NCI-H82 treated with DMSO at 0.1 percent for 48 hours (cell line): ENCODE measurements around the gene ROBO3.

Experiments used
- DNase-seq: peaks from one replicate; lab custom pipeline; 2025; ENCODE audit not compliant: unreplicated experiment; lab: John Stamatoyannopoulos, UW

Gene ROBO3

GRCh38 chr11:124874571-124875255 is 9.5 kb downstream of the ROBO3 start:
- no peak for DNase-seq

DNA sequence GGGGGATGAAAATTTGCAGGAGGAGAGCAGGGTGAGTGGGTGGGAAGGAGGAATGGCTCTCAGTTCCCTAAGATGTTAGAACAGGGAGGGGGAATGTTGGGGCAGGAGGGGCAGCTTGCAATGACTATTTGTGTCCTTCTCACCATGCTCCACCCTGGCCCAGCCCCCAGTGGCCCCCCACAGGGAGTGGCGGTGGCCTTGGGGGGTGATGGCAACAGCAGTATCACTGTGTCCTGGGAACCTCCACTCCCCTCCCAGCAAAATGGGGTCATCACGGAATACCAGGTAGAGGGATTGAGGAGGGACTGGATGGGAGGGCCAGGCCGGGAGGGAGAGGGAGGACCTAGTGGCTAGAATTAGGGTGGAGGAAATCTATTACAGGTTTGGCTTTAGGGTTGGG is 10.2 kb downstream of the ROBO3 start:
- no peak for DNase-seq

- DNase-seq, result peak; percentile 72
Measured at GRCh38 chr11:124875943-124876817, 10.9 kb downstream of the ROBO3 start.

DNA sequence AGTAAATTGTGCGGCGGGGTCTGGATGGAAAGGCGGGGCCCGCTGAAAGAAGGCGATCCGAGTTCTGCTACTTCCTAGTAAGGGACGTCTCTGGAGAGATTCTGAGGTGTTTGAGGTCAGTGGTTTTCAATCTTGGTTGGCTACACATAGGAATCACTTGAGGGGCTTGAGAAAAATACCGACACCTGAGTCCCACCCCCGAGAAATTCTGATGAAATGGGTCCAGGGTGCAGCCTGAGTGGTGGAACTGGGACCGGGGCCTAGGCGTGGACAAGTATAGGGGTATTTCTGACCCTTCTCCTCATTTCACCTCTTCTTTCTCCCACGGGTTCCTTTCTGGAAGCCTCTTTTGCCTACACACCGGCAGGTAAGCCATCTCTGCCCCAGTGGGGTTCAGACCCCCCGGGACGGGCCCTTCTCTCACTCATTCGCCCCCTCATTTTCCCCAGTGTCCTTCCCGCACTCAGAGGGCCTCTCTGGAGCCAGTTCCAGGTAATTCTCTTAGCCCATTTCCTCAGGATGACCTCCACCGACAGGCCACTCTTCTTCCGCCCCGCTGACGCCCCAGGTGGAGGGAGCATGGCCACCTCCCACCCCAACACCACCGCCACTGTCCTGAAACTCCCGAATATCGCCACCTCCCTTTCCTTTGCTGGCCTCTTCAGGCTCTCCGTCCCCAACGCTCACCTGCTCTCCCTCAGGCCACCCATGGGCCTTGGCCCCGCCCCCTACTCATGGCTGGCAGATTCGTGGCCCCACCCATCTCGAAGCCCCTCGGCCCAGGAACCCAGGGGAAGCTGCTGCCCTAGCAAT is 11.8 kb downstream of the ROBO3 start:
- no peak for DNase-seq

- DNase-seq, result no peak
Measured at GRCh38 chr11:124877631-124877909, 12.3 kb downstream of the ROBO3 start.

GRCh38 chr11:124877910-124878758 is 12.9 kb downstream of the ROBO3 start:
- DNase-seq, result no peak

DNA sequence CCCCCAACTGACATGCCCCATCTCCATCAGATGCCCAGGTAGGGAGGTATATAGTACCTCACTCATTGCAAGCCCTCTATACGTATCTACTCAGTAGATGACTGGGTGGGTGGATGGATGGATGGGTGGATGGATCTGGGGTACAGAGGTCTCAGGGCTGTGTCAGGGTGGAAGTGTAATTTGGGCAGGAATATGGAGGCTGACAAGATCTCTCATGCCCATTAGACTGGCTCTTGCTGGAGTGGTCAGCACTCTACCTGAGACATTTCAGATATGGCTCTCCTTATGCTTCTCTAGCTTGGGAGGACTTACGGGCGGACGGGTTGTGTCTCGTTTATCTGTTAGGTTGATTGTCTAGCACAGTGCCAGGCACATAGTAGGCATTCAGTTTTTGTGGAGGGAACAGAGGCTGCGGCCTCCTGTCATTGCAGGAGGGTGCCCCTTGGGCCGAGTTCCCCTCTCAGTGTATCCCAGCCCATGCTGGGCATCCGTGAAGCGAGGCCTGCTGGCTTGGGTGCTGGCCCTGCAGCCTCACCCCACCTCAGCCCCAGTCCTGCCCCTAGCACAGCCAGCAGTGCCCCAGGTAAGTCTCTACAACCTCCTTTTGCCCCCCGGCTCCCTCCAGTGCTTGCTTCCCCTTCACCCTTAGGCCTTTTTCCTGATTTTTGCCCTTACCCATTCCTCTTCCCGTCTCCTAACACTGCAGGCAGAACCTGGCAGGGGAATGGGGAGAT is 13.7 kb downstream of the ROBO3 start:
- DNase-seq, result no peak

GRCh38 chr11:124879493-124880289 is 14.5 kb downstream of the ROBO3 start:
- no peak for DNase-seq

DNA sequence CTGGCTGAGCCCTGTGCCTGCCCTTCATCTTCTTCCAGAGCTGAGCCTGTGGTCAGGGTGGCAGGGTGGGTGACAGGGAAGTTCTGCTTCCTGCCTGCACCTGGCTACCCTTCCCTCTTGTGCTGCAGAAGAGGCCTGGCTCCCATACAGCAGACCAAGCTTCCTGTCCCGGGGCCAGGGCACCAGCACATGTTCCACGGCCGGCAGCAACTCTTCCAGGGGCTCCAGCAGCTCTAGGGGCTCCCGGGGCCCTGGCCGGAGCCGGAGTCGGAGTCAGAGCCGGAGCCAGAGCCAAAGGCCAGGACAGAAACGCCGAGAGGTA is 15.0 kb downstream of the ROBO3 start:
- DNase-seq, result no peak

GRCh38 chr11:124880958-124881357 is 15.7 kb downstream of the ROBO3 start:
- DNase-seq, result no peak

DNA sequence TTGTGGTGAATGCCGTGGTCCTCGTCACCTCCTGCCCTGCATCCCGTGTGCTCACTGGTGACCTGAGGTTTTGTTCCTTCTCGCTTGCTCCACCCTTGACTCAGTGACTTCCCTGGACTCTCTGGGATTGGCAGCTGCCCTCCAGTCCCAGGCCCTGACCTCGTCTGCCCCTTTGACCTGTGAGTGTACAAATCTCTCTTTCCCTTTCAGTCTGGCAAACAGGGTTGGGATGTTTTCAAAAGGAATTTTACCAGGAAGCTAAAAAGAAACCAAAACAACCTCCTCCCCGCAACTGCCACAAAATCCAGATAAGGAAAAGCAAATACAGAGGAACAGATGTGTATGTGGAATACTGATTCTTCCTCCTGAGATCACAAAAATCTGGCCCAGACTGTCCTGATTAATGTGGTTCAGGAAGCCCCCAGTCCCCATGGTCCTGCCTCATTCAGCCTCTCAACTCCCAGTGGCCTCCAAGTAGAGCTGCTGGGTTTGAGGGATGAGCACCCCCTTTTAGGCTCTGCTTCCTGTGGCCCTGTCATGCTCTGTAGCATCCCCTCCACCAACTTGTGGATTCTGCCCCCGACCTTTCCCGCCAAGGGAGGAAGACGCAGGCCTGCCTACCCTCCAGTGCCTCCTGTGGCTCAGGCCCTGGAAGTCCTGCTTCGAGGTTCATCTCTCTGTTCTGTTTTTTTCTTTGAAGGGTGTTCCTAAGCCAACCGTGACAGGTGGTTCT is 17.3 kb downstream of the ROBO3 start:
- no peak for DNase-seq

DNA sequence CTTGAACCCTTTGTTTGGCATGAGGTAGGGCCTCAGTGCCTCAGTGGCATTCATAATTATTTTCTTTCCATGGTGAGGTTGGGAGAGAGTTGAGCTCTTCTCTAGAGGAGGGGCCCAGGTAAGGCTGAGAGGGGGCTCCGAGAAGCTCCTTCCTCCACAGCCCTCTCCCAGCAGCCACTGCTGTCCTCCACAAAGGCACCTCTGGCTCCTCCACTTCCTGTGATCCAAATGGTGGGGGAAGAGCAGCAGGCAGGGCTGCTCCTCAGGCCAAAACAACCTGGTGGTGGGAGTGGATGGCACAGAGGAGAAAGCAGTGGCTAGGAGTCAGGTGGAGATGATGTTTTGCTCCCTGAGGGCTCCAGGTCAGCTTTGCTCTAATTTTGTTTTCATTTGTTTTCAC is 19.1 kb downstream of the ROBO3 start:
- no peak for DNase-seq

GRCh38 chr11:124884869-124885479 is 19.7 kb downstream of the ROBO3 start:
- DNase-seq, result no peak

DNA sequence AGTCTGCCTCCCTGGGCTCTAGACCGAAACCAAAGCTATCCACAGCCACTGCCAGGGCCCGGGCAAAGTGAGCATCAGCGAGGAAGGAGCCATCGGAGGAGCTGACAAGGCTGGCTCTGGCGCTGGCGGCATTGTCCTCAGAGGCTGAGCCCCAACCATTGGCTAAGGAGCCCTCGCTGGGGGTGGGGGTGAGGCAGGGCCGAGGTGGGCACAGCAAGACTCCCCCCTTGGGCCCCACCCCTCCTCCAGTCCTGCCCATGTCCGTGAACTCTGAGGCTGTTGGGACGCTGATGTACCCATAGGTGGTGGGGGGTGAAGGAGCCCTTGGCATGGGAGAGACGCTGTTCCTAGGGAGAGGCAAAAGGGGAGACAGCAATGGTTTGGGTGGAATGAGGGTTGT is 21.2 kb downstream of the ROBO3 start:
- DNase-seq, result no peak

DNA sequence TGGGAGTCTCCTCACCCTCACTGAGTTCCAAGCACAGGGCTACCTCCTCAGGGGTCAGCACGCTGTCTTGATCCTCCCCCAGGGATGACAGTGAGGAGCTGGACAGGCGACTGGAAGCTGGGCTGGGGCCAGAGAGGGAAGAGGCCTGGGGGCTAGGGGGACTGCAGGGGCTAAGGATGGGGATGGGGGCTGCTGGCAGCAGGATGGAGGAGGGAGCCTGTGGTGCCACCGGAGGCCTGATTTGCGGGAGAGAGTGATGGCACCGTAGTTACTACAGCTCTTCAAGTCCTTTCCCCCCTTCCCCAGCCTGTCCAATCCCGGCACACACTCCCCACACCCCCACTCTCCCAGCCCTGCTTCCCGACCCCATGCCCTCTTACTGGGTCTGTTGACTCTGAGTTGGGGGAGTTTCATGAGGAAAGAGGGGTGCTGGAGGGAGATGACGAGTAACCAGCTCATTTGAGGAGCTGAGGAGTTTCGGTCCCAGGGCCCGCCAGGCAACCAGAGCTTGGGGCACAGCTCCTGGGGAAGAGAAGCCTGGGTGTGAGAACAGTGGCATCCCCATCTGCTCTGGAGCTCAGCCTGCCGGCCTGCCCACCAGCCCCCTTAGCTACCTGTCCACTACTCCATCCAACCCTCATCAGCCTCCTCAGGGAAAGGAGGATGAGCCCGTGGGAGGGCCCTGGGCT is 21.9 kb downstream of the ROBO3 start:
- DNase-seq, result no peak

DNA sequence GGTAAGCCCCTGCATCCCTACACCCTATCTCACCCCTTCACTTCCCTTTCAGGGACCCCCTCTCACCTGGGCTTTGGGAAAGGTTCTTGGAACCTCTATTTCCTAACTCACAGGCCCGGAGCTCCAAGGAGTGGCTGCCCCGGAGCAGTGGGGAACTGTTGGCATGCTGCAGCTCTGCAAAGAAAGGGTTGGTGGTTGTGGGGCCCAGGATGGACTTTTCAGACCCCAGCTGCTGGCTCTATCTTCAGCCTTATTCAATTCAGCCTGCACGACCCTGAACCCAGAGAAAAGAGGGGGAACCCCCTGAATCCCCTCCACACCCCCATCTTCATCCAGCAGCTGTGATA is 22.4 kb downstream of the ROBO3 start:
- no peak for DNase-seq

- no peak for DNase-seq
Measured at GRCh38 chr11:124889191-124890091, 24.2 kb downstream of the ROBO3 start.
